NCI-H2107 (cell line): ENCODE data around the gene INTS13.
"Not testable (repeated sequence)": the region's sequence is repeated elsewhere in the genome, so short reads cannot be mapped to it uniquely, and the experiment has no call there.

ENCODE experiments used
- DNase-seq: peaks from one replicate; lab custom pipeline; 2025; lab: John Stamatoyannopoulos, UW

The INTS13 gene

GRCh38 chr12:26937863-26938700 is at the start of gene INTS13, which contains the start of gene FGFR1OP2:
TSS of gene INTS13 (minus strand) at chr12:26937981. CDS start at chr12:26936803, 1,178 bp downstream.
TSS of gene FGFR1OP2 (plus strand) at chr12:26938470. CDS start at chr12:26954159, 15,689 bp downstream.
- peak; percentile 98 for DNase-seq

DNA sequence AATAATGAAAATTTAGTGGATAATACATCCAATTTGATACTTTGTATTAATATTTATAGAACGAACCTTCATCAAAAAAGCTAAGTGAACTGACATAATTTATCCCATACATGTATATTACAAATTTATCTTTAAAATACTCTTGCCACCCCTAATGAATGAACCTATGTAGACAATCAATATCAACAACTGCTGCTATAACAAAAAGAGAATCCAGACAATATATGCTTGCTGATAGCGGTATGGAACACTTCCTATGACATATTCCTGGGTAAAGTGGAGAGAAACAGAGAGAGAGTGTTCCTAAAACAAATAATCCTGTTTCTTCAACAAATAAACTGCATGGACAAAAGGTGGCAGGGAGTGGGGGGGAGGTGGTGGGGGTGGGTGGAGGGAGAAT is 45.1 kb upstream of the INTS13 start:
- no peak for DNase-seq

DNA sequence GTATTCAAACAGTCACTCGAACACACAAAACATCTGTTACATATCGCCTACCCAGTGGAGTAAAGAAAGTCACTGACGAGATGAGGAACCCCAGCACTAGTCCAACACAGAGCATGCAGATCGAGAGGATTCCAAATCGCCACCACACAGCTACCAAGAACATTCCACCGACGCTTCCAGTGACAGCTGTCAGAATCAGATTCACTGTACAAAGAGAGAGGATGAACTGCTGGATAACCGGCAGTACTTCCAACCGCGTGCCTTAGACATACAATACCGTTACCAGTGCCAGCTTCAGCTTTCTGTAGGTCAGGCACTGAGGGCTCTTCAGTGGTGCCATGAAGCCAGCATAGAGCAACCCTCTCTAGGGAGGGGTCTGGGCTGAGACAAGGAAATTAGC is 42.0 kb upstream of the INTS13 start:
- DNase-seq, result no peak

DNA sequence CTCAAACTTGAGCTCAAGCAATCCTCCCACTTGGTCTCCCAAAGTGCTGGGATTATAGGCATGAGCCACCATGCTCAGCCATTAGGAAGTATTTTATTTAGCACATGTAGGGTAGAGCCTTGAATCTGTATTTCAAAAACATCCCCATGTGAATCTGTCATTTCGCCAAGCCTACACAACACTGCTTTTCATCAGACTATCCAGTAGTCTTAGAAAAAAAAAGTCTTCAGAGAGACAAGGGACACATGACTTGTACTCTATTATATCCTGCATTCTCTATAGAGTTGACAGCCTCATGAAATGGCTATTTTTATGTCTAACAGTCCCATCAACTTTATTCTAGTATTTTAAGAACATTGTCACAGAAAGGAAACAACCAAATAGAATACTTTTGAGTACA is 41.0 kb upstream of the INTS13 start:
- DNase-seq, result no peak

- no peak for DNase-seq
Measured at GRCh38 chr12:26976687-26977086, 38.9 kb upstream of the INTS13 start.

- DNase-seq, result no peak
Measured at GRCh38 chr12:26971963-26972362, 34.2 kb upstream of the INTS13 start.

DNA sequence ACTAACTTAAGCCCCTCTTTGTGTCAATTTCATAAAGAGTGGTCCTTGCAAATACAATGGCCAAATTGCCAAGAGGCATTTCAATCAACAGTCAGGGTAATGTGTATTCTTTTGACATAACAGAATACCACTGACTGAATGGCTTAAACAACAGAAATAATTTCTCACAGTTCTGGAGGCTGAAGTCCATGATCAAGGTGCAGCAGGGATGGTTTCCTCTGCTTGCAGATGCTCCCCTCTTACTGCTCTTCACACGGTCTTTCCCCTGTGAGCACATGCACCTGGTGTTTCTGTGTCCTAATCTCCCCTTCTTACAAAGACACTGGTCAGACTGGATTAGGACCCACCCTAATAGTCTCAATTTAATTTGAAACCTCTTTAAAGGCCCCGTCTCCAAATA is 32.4 kb upstream of the INTS13 start:
- DNase-seq, result no peak

DNA sequence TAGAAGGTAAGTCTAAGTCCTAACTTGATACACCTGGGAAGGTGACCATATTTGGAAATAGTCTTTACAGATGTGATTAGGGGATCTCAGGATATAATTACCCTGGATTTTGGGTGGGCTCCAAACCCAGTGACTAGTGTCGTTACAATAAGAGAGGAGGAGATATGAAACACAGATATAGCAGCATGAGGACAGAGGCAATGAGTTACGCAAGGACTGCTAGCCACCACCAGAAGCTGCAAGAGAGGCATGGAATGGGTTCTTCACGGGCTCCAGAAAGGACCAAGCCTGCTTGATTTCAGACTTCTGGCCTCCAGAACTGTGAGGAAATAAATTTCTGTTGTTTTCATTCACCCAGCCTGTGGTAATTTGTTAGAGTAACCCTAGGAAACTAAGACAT is 29.1 kb upstream of the INTS13 start:
- DNase-seq, result no peak

- DNase-seq, result no peak
Measured at GRCh38 chr12:26963413-26963812, 25.6 kb upstream of the INTS13 start.

- no peak for DNase-seq
Measured at GRCh38 chr12:26961803-26962202, 24.0 kb upstream of the INTS13 start.

DNA sequence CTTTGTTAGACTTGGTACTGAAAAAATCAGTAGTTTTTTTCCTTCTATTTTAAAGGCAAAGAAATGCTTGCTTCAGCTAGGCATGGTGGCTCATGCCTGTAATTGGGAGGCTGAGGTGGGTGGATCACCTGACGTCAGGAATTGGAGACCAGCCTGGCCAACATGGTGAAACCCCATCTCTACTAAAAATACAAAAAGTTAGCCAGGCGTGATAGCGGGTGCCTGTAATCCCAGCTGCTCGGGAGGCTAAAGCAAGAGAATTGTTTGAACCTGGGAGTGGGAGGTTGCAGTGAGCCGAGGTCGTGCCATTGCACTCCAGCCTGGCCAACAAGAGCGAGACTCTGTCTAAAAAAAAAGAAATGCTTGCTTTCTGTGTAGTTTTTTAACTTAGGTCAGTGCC is 23.6 kb upstream of the INTS13 start:
- not testable (repeated sequence) for DNase-seq

- DNase-seq, result no peak
Measured at GRCh38 chr12:26954027-26954426, 16.2 kb upstream of the INTS13 start.

GRCh38 chr12:26953447-26953846 is 15.7 kb upstream of the INTS13 start:
- no peak for DNase-seq

- no peak for DNase-seq
Measured at GRCh38 chr12:26948309-26948708, 10.5 kb upstream of the INTS13 start.

DNA sequence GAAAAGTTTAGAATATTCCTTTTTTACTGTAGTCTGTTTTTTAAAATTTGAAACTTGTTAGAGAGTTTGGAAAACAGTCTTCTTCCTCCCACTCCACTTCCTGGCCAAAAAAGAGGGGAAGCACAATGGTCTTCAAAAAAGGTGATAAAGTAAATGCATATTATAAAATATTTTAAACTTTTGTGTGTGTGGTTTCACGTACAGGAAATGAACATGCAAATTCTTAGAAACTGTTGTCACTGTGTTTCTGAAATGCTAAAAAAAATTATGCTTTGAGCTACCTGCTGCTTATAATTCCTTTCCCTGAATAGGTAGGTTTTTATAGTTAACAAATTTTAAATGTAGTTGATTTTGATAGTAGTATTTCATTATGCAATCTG is 3.4 kb upstream of the INTS13 start:
- no peak for DNase-seq

GRCh38 chr12:26940516-26941214 is 2.9 kb upstream of the INTS13 start:
- DNase-seq, result no peak

DNA sequence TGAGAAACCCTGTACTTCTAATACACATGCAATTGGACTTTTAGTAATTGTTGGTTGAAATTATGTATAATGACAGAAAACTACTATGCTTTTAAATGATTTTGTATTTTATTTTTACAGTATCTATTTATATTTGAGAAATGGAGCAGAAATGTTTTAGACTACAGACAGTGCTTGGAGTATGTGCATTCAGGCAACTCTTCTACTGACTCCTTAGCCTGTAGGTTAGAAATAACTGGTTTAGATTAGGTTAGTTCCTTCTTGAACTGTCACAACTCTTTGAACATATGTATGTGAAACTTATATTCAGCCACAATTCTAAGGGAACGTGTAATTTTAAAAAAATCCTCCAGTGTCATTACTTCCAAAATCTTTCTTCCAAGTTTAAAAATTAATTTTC is 2.2 kb upstream of the INTS13 start:
- DNase-seq, result no peak

DNA sequence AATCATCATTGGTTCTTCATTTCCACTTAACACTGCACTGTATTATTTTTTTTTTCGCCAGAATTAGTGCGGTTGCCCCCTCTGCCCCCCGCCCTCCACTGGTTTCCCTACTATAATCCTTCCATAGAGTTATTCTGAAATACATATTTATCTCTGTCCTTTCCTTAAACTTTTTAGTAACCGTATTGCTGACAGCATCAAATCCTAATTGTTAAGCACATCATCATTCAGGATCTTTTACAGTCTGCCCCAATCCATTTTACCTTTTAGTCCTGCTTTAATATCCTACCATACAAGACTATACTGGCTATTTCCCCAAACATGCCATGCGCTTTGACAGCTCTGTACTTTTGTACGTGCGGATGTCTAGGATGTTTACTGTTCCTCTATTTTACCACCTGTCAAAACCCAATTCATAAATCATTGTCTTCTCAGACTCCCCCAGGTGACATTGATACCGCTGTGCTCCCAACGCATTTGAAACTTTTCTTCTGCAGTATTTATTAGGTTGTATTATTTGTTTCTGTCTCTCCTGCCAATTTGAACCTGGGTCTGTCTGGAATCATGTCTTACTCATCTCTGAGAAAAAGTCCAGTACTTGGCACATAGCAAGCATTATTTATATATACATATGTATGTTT is 1.5 kb upstream of the INTS13 start:
- DNase-seq, result no peak

- peak; percentile 26 for DNase-seq
Measured at GRCh38 chr12:26938701-26939062, 901 bp upstream of the INTS13 start.

DNA sequence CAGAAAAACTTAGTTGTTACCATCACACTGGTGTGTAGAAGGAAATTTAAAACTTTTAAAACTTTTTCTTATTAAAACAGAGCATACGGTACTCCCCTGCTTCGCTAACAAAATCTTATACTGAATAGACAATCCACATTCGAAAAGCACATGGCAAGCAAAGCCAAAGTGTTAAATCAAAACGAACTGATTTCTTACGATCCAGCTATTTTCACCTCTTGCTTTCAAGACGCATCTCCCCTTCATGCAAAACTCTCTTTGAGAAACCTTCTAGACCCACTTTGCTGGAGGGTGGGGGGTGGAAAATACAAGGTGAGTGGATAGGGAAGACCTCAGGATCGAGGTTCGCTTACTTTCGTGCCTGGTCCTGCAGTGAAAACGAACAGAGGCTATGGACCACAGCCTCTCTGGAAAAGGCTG is 328 bp downstream of the INTS13 start:
- no peak for DNase-seq

DNA sequence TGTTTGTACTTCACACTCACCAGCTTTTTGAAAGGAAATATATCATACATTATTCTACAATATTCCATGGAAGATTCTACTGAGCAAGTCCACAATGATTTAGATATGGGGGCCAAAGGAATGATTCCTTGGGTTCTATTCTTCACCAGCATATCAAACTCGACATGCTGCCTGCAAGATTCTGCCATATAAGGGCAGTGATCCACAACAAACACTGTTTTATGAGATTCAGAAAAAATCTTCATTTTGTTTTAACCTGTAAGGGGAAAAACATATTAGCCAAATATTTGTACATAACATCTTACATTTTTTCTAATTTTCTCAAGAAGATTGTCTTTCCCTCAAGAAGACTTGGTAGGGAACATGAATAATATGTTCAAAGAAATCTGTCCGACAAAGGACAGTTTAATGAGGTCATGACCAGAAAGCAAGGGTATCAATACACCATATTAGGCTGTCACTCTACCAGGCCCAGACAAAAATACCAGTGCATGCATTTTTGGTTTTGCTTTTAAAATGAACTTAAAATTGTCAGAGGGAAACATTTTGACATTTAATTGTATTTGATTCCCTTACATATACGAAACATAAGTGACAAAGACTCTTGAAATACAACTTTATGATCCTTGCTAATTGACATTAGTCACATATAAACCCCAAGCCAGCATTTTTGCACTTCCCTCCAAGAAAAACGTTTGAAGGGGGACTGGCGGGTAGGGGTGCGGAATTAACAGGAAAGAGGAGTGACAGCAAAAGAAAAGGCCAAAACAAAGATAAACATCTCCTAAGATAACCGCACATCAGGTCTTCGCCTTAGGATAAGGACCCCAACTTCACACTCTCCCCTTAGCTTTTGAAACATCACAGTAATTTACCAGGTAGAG is 980 bp downstream of the INTS13 start:
- DNase-seq, result no peak
